Activated CD8-positive, alpha-beta memory T cell treated with anti-CD3 and anti-CD28 coated beads for 1 hour (primary cell): Measurements from ENCODE around the gene ZNF483.
"Not testable (repeated sequence)": the region's sequence is repeated elsewhere in the genome, so short reads cannot be mapped to it uniquely, and the experiment has no call there.

Source experiments
- DNase-seq, 2 donors: peaks; one replicate each; pipeline ENCODE4 v3.0.0-alpha.2; 2020; ENCODE audit warnings: low read depth in 1 of 2; ENCODE audit errors: extremely low read depth in 1 of 2

Gene ZNF483

DNA sequence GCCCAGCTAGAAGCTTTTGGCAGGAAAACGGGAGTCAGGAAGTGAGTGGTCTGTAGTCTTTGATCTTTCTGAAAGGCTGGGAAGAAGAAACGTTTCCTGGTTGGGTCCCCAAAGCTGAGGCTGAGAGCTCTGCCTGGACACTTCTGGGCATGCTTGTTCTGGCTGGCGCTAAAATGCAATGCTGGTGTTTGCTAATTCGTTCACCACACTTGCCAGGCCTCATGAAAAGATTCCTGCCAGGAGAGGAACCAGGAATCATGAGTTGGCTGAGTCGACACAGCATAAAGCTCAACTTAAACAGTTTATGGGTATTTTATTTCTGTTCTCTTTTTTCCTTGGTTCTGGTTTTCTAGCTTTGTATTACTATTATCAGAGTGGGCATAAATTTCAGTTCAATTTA, 85.2 kb downstream of the ZNF483 start:
- no peak for DNase-seq

- no peak for DNase-seq
Measured at GRCh38 chr9:111610845-111611244, 85.9 kb downstream of the ZNF483 start.

DNA sequence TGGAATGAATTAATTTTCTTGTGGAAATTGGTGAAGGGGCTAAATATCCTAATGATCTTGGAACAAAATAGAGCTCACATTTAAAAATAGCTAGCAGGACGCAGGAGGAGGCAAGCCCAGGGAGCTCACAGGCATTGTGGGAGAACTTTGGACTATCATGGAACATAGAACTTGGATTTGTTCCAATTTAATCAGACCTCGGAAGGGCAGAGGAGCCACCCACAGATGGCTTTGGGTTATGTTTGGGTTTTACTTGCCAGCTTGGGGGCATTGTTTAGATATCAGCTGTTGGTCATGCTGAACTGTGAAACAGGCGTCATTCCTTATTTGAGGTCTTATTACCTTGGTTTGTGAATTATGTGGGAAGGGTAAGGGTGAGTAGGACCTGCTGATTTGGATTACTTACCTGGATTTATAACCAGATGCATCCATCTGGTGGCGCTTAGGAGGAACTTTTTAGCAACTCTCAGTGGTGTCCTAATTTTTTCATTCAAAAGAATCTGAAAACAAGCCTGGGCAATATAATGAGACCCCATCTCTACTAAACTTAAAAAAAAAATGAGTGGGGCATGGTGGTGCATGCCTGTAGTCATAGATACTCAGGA, 88.6 kb downstream of the ZNF483 start:
- DNase-seq, result no peak

DNA sequence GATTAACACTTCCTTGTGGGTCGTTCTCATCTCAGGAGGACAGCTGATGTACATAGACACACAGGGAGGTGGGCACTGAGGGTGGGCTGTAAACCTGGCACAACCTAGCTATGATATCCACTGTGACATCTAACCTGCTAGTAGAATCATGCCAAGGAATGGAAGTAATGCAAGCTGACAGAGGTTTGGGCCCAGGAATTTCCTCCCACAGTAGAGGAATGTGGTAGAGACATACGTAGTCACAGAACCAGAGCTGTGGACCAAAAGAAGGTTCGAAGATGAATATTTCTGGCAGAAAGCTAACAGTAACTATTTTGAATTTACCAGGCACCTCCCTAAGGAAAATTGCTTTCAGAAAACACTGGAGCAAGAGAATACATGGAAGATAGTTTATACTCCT, 90.9 kb downstream of the ZNF483 start:
- DNase-seq, result no peak

DNA sequence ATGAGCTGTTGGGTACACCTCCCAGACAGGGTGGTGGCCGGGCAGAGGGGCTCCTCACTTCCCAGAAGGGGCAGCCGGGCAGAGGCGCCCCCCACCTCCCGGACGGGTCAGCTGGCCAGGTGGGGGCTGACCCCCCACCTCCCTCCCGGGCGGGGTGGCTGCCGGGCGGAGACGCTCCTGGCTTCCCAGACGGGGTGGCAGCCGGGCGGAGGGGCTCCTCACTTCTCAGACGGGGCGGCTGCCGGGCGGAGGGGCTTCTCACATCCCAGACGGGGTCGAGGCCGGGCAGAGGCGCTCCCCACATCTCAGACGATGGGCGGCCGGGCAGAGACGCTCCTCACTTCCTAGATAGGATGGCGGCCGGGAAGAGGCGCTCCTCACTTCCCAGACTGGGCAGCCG, 92.4 kb downstream of the ZNF483 start:
- not testable (repeated sequence) for DNase-seq

DNA sequence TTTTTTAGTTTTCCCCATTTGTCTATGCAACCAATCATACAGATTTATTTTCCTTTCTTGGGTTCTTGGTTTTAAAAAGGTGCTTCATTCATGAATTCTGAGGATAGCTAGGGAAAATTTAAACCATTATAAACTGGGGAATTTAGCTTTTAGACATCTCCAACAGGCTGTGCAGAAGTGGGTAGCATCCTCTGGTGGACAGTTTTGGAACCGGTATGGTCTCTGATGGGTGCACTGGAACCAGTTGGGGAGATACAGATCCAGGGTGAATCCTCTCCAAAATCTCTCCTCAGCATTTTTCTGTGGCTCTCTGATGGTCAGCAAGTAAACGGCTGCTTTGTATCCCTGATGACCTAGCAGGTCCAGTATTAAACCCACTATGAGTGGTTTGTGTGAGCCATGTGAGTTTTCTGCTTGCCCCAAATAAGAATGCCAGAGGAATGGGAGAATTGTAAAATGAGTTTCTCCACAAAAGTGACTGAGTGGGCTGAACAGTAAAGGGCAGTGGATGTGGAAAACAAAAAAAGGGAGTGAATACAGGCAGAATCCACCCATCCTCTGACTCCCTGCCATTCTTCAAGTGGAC, 97.0 kb downstream of the ZNF483 start:
- no peak for DNase-seq

- DNase-seq, result no peak
Measured at GRCh38 chr9:111622626-111623025, 97.6 kb downstream of the ZNF483 start.
